ENCODE data around the gene NRG3. TPM values are rescaled to one million over a fixed set of nuclear protein-coding genes. Genes with fewer than 3 reads are reported as not detected.

Gene NRG3
- total RNA-seq, 1 donor from 2014 or later = 6.1 TPM

DNA sequence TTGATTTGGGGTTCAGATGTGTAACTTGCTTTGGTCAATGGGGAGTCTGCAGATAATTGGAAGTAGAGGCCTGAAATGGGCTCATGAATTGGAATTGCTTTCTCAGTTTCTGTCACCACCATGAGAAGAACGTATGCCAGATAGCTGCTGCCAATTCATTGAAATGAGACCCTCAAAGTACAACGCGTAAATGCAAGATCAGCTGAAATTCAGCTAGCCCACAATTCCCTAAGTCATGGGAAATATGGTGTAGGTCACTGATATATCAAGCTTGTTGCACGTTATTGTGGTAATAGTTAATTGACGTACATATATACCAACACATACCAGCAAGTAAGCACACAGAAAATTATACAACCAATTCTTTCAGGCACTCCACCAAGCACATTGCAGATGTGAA lies 520.0 kb downstream of the NRG3 start:
- peaks cover 47% of the 10 kb centered on the region for H3K4me1 Mint-ChIP-seq (ENCODE audit: unreplicated experiment)
- peaks cover 3% of the 10 kb centered on the region for H3K36me3 Mint-ChIP-seq
- H3K27me3 Mint-ChIP-seq = peaks cover 11% of the 10 kb centered on the region
- H3K4me3 Mint-ChIP-seq = no peak overlapping the region
- H3K27ac Mint-ChIP-seq = no peak overlapping the region
- peaks cover 6% of the 10 kb centered on the region for H3K9me3 Mint-ChIP-seq
- TF ChIP-seq, protein P1, sequence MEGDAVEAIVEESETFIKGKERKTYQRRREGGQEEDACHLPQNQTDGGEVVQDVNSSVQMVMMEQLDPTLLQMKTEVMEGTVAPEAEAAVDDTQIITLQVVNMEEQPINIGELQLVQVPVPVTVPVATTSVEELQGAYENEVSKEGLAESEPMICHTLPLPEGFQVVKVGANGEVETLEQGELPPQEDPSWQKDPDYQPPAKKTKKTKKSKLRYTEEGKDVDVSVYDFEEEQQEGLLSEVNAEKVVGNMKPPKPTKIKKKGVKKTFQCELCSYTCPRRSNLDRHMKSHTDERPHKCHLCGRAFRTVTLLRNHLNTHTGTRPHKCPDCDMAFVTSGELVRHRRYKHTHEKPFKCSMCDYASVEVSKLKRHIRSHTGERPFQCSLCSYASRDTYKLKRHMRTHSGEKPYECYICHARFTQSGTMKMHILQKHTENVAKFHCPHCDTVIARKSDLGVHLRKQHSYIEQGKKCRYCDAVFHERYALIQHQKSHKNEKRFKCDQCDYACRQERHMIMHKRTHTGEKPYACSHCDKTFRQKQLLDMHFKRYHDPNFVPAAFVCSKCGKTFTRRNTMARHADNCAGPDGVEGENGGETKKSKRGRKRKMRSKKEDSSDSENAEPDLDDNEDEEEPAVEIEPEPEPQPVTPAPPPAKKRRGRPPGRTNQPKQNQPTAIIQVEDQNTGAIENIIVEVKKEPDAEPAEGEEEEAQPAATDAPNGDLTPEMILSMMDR (conservative IDR thresholded peaks at IDR 0.05) = no peak
- no peak for DNase-seq (ENCODE audit: extremely low spot score, unreplicated experiment)

DNA sequence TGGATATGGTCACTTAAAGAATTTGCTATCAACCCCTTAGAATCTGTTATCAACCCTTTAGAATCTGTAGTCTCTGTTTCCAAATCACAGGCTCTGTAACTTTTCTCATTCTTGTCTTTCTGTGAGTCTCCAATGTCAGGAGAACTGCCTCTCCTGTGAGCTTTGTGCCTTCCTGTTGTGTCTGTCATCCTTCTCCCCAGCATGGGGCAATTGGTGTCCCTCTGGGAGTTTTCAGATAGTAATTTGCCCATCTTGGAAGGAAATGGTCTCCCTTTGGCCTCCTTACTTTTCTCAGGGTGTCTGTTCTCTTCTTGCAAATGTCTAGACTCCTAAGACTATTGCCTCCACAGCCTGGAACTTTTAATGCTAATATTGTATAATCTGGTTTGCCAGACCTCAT lies 521.9 kb downstream of the NRG3 start:
- Mint-ChIP-seq H3K9me3 (peaks cover 6% of the 10 kb centered on the region), H3K4me1 (ENCODE audit: unreplicated experiment) (peaks cover 32% of the 10 kb centered on the region), H3K27me3 (peaks cover 11% of the 10 kb centered on the region), H3K4me3 (no peak overlapping the region), H3K27ac (no peak overlapping the region), H3K36me3 (peaks cover 3% of the 10 kb centered on the region)
- DNase-seq (ENCODE audit: extremely low spot score, unreplicated experiment) = no peak
- TF ChIP-seq, protein P1 (conservative IDR thresholded peaks at IDR 0.05) = no peak

DNA sequence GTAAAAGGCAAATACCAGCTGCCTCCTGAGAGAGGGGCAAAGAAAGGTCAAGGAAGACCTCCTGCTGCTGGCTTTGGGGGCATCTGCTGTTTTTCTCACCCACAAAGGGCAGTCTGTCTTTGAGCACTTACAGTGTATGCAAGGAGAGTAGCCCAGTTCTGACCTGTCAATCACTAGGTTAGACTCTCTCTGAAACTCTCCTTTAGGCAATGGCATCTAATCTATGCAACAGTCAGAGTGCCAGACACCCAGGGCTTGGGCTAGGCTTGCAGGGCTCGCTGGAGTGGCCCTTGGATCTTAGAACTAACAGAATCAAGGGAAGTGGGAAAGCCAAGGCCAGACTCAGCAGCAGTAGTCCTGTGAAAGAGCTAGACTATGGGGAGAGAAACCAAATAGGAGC lies 522.9 kb downstream of the NRG3 start:
- Mint-ChIP-seq H3K9me3 (peaks cover 6% of the 10 kb centered on the region), H3K36me3 (peaks cover 3% of the 10 kb centered on the region), H3K4me3 (no peak overlapping the region), H3K4me1 (ENCODE audit: unreplicated experiment) (peaks cover 27% of the 10 kb centered on the region), H3K27ac (no peak overlapping the region), H3K27me3 (peaks cover 11% of the 10 kb centered on the region)
- DNase-seq (ENCODE audit: extremely low spot score, unreplicated experiment) = no peak
- TF ChIP-seq, protein P1 (conservative IDR thresholded peaks at IDR 0.05) = no peak

DNA sequence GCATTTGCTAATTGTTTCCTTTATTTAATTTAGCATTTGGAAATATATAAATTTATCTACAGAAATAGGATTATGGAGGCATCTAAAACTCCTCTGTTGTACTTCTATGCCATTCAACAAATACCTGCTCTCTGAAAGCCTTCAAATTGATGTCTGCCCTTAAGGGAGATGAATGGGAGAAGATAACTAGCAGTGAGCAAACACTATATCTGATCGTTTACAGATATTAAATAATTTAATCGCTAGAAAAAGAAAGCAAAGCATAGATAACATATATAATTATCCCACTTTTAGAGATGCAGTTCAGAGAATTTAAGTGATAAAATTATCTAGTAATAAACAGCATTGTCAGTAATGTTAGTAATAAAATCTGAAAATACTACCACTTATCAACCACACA lies 524.9 kb downstream of the NRG3 start:
- DNase-seq (ENCODE audit: extremely low spot score, unreplicated experiment) = no peak
- Mint-ChIP-seq H3K4me3 (no peak overlapping the region), H3K27ac (no peak overlapping the region), H3K36me3 (peaks cover 3% of the 10 kb centered on the region), H3K9me3 (peaks cover 6% of the 10 kb centered on the region), H3K27me3 (peaks cover 11% of the 10 kb centered on the region), H3K4me1 (ENCODE audit: unreplicated experiment) (peaks cover 24% of the 10 kb centered on the region)
- TF ChIP-seq, protein P1 (conservative IDR thresholded peaks at IDR 0.05) = no peak

DNA sequence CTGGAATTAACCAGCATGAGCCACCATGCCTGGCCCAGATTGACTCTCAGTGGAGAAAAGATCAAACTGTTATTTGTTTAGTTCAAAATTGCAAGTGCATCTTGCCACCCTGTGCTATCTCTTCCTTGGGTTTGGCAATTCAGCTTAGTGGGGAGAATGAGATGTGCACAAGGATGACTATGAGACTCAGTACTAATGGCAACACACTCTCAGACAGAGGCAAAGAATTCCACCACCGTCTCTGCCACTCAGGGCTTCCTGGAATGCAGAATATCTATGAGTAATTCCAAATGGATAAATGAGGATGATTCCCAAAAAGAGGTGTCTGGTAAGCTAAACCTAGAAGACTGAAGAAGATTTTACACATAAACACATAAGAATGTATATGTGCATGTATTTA lies 525.8 kb downstream of the NRG3 start:
- no peak overlapping the region for H3K4me3 Mint-ChIP-seq
- peaks cover 3% of the 10 kb centered on the region for H3K36me3 Mint-ChIP-seq
- H3K27ac Mint-ChIP-seq = no peak overlapping the region
- DNase-seq (ENCODE audit: extremely low spot score, unreplicated experiment) = no peak
- TF ChIP-seq, protein P1 (conservative IDR thresholded peaks at IDR 0.05) = no peak
- peaks cover 24% of the 10 kb centered on the region for H3K4me1 Mint-ChIP-seq (ENCODE audit: unreplicated experiment)
- peaks cover 11% of the 10 kb centered on the region for H3K27me3 Mint-ChIP-seq
- H3K9me3 Mint-ChIP-seq = peaks cover 6% of the 10 kb centered on the region

DNA sequence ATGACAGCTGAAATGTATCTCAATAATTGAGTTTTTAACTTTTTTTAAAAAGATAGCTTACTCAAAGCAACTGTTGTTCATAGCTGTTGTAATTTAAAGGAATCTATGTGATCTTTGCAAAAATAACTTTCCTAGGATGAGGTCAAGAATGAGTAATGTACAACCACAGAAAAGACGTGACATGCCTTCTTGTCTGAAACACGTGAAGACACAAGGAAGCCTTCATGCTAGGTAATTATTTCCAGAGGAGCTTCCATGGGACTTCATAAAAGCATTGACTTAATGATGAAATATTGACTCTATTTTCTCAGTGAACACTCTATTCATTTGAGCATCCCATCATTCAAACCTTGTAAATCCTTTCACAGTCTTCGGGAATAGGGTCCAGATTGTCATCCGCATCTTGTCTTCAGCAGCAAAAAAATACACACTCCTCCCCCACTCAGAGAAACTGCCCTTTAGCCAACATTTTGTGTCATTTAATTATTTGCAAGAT lies 528.0 kb downstream of the NRG3 start:
- DNase-seq (ENCODE audit: extremely low spot score, unreplicated experiment) = no peak
- TF ChIP-seq, protein P1 (conservative IDR thresholded peaks at IDR 0.05) = no peak
- no peak overlapping the region for H3K27ac Mint-ChIP-seq
- peaks cover 5% of the 10 kb centered on the region for H3K9me3 Mint-ChIP-seq
- H3K4me1 Mint-ChIP-seq (ENCODE audit: unreplicated experiment) = peaks cover 13% of the 10 kb centered on the region
- no peak overlapping the region for H3K4me3 Mint-ChIP-seq
- peaks cover 6% of the 10 kb centered on the region for H3K27me3 Mint-ChIP-seq
- H3K36me3 Mint-ChIP-seq = no peaks in the 10 kb centered on the region

Measured in type B pancreatic cell (in vitro differentiated cells).